ENCODE data around the gene STAM2.
"Not testable (repeated sequence)": the region's sequence is repeated elsewhere in the genome, so short reads cannot be mapped to it uniquely, and the experiment has no call there.

Gene STAM2

GRCh38 chr2:152106464-152106863 lies 69.1 kb downstream of the STAM2 start:
- no peak for DNase-seq (ENCODE audit: low read depth)

GRCh38 chr2:152103271-152103670 lies 72.3 kb downstream of the STAM2 start:
- no peak for DNase-seq (ENCODE audit: low read depth)

GRCh38 chr2:152100961-152101360 lies 74.6 kb downstream of the STAM2 start:
- no peak for DNase-seq (ENCODE audit: low read depth)

- DNase-seq (ENCODE audit: low read depth), result no peak
Measured at GRCh38 chr2:152099367-152100050, 76.1 kb downstream of the STAM2 start.

- no peak for DNase-seq (ENCODE audit: low read depth)
Measured at GRCh38 chr2:152098496-152099366, 76.8 kb downstream of the STAM2 start, which contains the start of gene CACNB4. Gene CACNB4, minus strand, starts transcription at chr2:152099044.

- no peak for DNase-seq (ENCODE audit: low read depth)
Measured at GRCh38 chr2:152097801-152098495, 77.6 kb downstream of the STAM2 start.

- no peak for DNase-seq (ENCODE audit: low read depth)
Measured at GRCh38 chr2:152097290-152097800, 78.2 kb downstream of the STAM2 start.

- DNase-seq (ENCODE audit: low read depth), result no peak
Measured at GRCh38 chr2:152095146-152095545, 80.4 kb downstream of the STAM2 start.

GRCh38 chr2:152094014-152094413 lies 81.5 kb downstream of the STAM2 start:
- DNase-seq (ENCODE audit: low read depth), result no peak

GRCh38 chr2:152093464-152093863 lies 82.1 kb downstream of the STAM2 start:
- DNase-seq (ENCODE audit: low read depth), result no peak

- DNase-seq (ENCODE audit: low read depth), result no peak
Measured at GRCh38 chr2:152092095-152092494, 83.5 kb downstream of the STAM2 start.

GRCh38 chr2:152090726-152091125 lies 84.8 kb downstream of the STAM2 start:
- not testable (repeated sequence) for DNase-seq (ENCODE audit: low read depth)

GRCh38 chr2:152089238-152089637 lies 86.3 kb downstream of the STAM2 start:
- DNase-seq (ENCODE audit: low read depth), result no peak

GRCh38 chr2:152088006-152088405 lies 87.6 kb downstream of the STAM2 start:
- no peak for DNase-seq (ENCODE audit: low read depth)

- DNase-seq (ENCODE audit: low read depth), result no peak
Measured at GRCh38 chr2:152086231-152086630, 89.3 kb downstream of the STAM2 start.

- no peak for DNase-seq (ENCODE audit: low read depth)
Measured at GRCh38 chr2:152084076-152084475, 91.5 kb downstream of the STAM2 start.

- no peak for DNase-seq (ENCODE audit: low read depth)
Measured at GRCh38 chr2:152083202-152083875, 92.2 kb downstream of the STAM2 start.

GRCh38 chr2:152078662-152079061 lies 96.9 kb downstream of the STAM2 start:
- no peak for DNase-seq (ENCODE audit: low read depth)

- DNase-seq (ENCODE audit: low read depth), result no peak
Measured at GRCh38 chr2:152078023-152078422, 97.5 kb downstream of the STAM2 start.

GRCh38 chr2:152075461-152076050 lies 100.0 kb downstream of the STAM2 start:
- DNase-seq (ENCODE audit: low read depth), result no peak

GRCh38 chr2:152072011-152072410 lies 103.6 kb downstream of the STAM2 start:
- DNase-seq (ENCODE audit: low read depth), result no peak

All from stromal cell of bone marrow (primary cell).